HCT116 (cell line): ENCODE measurements around the gene CHRNB1. TPM values are rescaled to one million over a fixed set of nuclear protein-coding genes. Genes with fewer than 3 reads are reported as not detected.

Source experiments
- ATAC-seq: fragments of 200-7000 bp; cut with Tn5 transposase; 2 replicates; pipeline ENCODE4 v1.9.1; 2020; ENCODE audit warnings: mild to moderate bottlenecking, moderate library complexity
- BruUV-seq: library from RNA; stranded (reverse); fragments of 400-500 nt; replicated peaks from 2 replicates; lab custom pipeline; 2021; lab: Mats Ljungman, UMichigan
- CTCF ChIA-PET: fragments of 300-600 bp; sonication (Branson Sonifier 250); formaldehyde crosslinking; loops from one replicate; lab custom pipeline; 2021; ENCODE audit warnings: antibody characterized with exemption; lab: Charles Lee
- POLR2A ChIA-PET: fragments of 300-600, 350-600 bp; sonication (Branson Sonifier 250); formaldehyde crosslinking; loops from one replicate; lab custom pipeline; 2021; ENCODE audit warnings: antibody characterized with exemption; lab: Charles Lee
- RAD21 ChIA-PET, 2 experiments: fragments of 300-600 bp; sonication (Branson Sonifier 250); formaldehyde crosslinking; loops; one replicate each; lab custom pipeline; 2023; ENCODE audit warnings: low total read pairs in 2 of 2; ENCODE audit not compliant: uncharacterized antibody in 2 of 2, unreplicated experiment in 2 of 2, low non-redundant PET in 1 of 2; lab: Charles Lee
- DNase-seq: peaks from one replicate; pipeline ENCODE4 v3.0.0-alpha.2; 2010; ENCODE audit warnings: low read depth, low spot score
- H2AFZ ChIP-seq: fragments of 200-600 bp; shearing (Covaris generic), sonication (generic); 2 replicates; pipeline ENCODE4 v1.6.1; 2017; ENCODE audit warnings: low read depth, mixed run types, mixed read lengths, antibody characterized with exemption, low read length; ENCODE audit not compliant: poor library complexity, severe bottlenecking
- H3K27ac ChIP-seq: 2 replicates; pipeline ENCODE4 v1.5.1; 2012; ENCODE audit warnings: low read depth, low read length
- H3K27me3 ChIP-seq: fragments of 200-600 bp; sonication (generic); 2 replicates; pipeline ENCODE4 v1.6.1; 2016; ENCODE audit warnings: mixed run types, low read length, mixed read lengths; ENCODE audit not compliant: insufficient read depth
- H3K36me3 ChIP-seq, 2 experiments: fragments of 200-500 bp in 1 of 2; fragments of 200-600 bp in 1 of 2; sonication (Bioruptor generic) in 1 of 2; sonication (generic) in 1 of 2; 2 replicates each; pipeline versions ENCODE4 v1.5.1 to v1.6.1; 2014 to 2016; ENCODE audit warnings: low read length in 2 of 2, inconsistent platforms in 1 of 2, mixed read lengths in 1 of 2, mixed run types in 1 of 2; ENCODE audit not compliant: insufficient read depth in 2 of 2, control insufficient read depth in 1 of 2
- H3K4me1 ChIP-seq, 2 experiments: fragments of 200-600 bp in 1 of 2; sonication (generic) in 1 of 2; 2 replicates each; pipeline versions ENCODE4 v1.5.1 to v1.6.1; 2012 to 2017; ENCODE audit warnings: low read length in 2 of 2, inconsistent platforms in 1 of 2, mild to moderate bottlenecking in 1 of 2, mixed read lengths in 1 of 2, mixed run types in 1 of 2, moderate library complexity in 1 of 2; ENCODE audit not compliant: insufficient read depth in 2 of 2, control insufficient read depth in 1 of 2
- H3K4me2 ChIP-seq: fragments of 200-600 bp; sonication (generic); 2 replicates; pipeline ENCODE4 v1.6.1; 2017; ENCODE audit warnings: mixed run types, low read length, mixed read lengths
- H3K4me3 ChIP-seq, 2 experiments: fragments of 200-600 bp in 1 of 2; sonication (generic) in 1 of 2; replicated peaks in 1 of 2; 2 replicates each; pipeline ENCODE4 v1.5.1; 2011 to 2016; ENCODE audit warnings: low read length in 2 of 2, control low read depth in 1 of 2, low read depth in 1 of 2, mild to moderate bottlenecking in 1 of 2, mixed read lengths in 1 of 2, mixed run types in 1 of 2
- H3K79me2 ChIP-seq: fragments of 200-600 bp; sonication (generic); 2 replicates; pipeline ENCODE4 v1.6.1; 2017; ENCODE audit warnings: mild to moderate bottlenecking, mixed run types, low read length, moderate library complexity, mixed read lengths; ENCODE audit not compliant: insufficient read depth
- H3K9ac ChIP-seq: fragments of 200-600 bp; sonication (generic); 2 replicates; pipeline ENCODE4 v1.6.1; 2016; ENCODE audit warnings: low read length, mixed read lengths
- H3K9me2 ChIP-seq: fragments of 200-600 bp; sonication (generic), shearing (Covaris generic); 2 replicates; pipeline ENCODE4 v1.6.1; 2017; ENCODE audit warnings: mixed run types, mild to moderate bottlenecking, moderate library complexity; ENCODE audit not compliant: insufficient read depth
- H3K9me3 ChIP-seq, 2 experiments: fragments of 200-500 bp in 1 of 2; fragments of 200-600 bp in 1 of 2; sonication (Bioruptor generic) in 1 of 2; sonication (generic) in 1 of 2; 2 replicates each; pipeline ENCODE4 v1.6.1; 2014 to 2017; ENCODE audit warnings: low read length in 2 of 2, mixed read lengths in 2 of 2, inconsistent platforms in 1 of 2, low read depth in 1 of 2, mild to moderate bottlenecking in 1 of 2, mixed run types in 1 of 2, moderate library complexity in 1 of 2; ENCODE audit not compliant: control insufficient read depth in 1 of 2, insufficient read depth in 1 of 2
- H4K20me1 ChIP-seq: fragments of 200-600 bp; sonication (generic), shearing (Covaris generic); 2 replicates; pipeline ENCODE4 v1.6.1; 2017; ENCODE audit warnings: mixed run types, mild to moderate bottlenecking, moderate library complexity; ENCODE audit not compliant: insufficient read depth
- CEBPB ChIP-seq: IDR thresholded peaks from 2 replicates; pipeline ENCODE4 v1.6.1; 2012; ENCODE audit warnings: low read depth
- EGR1 ChIP-seq: IDR thresholded peaks from 2 replicates; pipeline ENCODE4 v1.6.1; 2012; ENCODE audit warnings: low read depth
- ELF1 ChIP-seq: IDR thresholded peaks from 2 replicates; pipeline ENCODE4 v1.6.1; 2012; ENCODE audit warnings: low read depth, borderline replicate concordance
- FOSL1 ChIP-seq: IDR thresholded peaks from 2 replicates; pipeline ENCODE4 v1.6.1; 2012; ENCODE audit warnings: low read depth
- JUND ChIP-seq: IDR thresholded peaks from 2 replicates; pipeline ENCODE4 v1.6.1; 2012
- POLR2A ChIP-seq: IDR thresholded peaks from 2 replicates; pipeline ENCODE4 v1.7.0; 2011; ENCODE audit warnings: borderline replicate concordance; ENCODE audit not compliant: insufficient read depth, insufficient read length; ENCODE audit errors: extremely low read depth
- POLR2AphosphoS5 ChIP-seq: IDR thresholded peaks from 2 replicates; pipeline ENCODE4 v1.6.1; 2011; ENCODE audit warnings: mild to moderate bottlenecking, low read depth, low read length, moderate library complexity
- RAD21 ChIP-seq: IDR thresholded peaks from 2 replicates; pipeline ENCODE4 v1.6.1; 2012; ENCODE audit warnings: low read depth, mild to moderate bottlenecking
- SIN3A ChIP-seq: IDR thresholded peaks from 2 replicates; pipeline ENCODE4 v1.6.1; 2012; ENCODE audit warnings: low read depth
- SRF ChIP-seq: IDR thresholded peaks from 2 replicates; pipeline ENCODE4 v1.6.1; 2012; ENCODE audit warnings: low read depth
- TCF7L2 ChIP-seq: IDR thresholded peaks from 2 replicates; pipeline ENCODE4 v1.7.0; 2011; ENCODE audit warnings: borderline replicate concordance, inconsistent platforms; ENCODE audit not compliant: insufficient read depth, insufficient read length; ENCODE audit errors: extremely low read depth
- ZNF274 ChIP-seq: fragments of 200-500 bp; sonication (Bioruptor generic); IDR thresholded peaks from 2 replicates; pipeline ENCODE4 v1.6.1; 2014; ENCODE audit warnings: mild to moderate bottlenecking, low read depth, low read length, inconsistent platforms
- intact Hi-C: fragments of 100-400 bp; cut with micrococcal nuclease; formaldehyde crosslinking; loops from 2 replicates; pipeline ENCODE4 v1.10.0; 2022
- total RNA-seq: library from RNA; stranded (reverse); gene quantifications from one replicate; pipeline ENCODE4 v1.2.1, GENCODE V29; 2021; ENCODE audit not compliant: unreplicated experiment
- TF ChIP-seq, protein P1 (sequence below): IDR thresholded peaks from 2 replicates; pipeline ENCODE4 v1.6.1; 2012
- TF ChIP-seq, protein P2 (sequence below), 3 experiments: fragments of 200-600 bp in 1 of 3; sonication (generic) in 1 of 3; IDR thresholded peaks in 2 of 3; conservative IDR thresholded peaks in 1 of 3; 2 replicates each; pipeline ENCODE4 v1.5.1; 2012 to 2017; ENCODE audit warnings: low read depth in 2 of 3, low read length in 2 of 3, antibody characterized with exemption in 1 of 3, borderline replicate concordance in 1 of 3, control low read depth in 1 of 3, mild to moderate bottlenecking in 1 of 3, mixed read lengths in 1 of 3, mixed run types in 1 of 3, moderate library complexity in 1 of 3; ENCODE audit not compliant: insufficient read depth in 1 of 3
- TF ChIP-seq, protein P3 (sequence below): IDR thresholded peaks from 2 replicates; pipeline ENCODE4 v1.6.1; 2012

Gene CHRNB1
- total RNA-seq, 1 experiment from 2014 or later, result 10.4 TPM

DNA sequence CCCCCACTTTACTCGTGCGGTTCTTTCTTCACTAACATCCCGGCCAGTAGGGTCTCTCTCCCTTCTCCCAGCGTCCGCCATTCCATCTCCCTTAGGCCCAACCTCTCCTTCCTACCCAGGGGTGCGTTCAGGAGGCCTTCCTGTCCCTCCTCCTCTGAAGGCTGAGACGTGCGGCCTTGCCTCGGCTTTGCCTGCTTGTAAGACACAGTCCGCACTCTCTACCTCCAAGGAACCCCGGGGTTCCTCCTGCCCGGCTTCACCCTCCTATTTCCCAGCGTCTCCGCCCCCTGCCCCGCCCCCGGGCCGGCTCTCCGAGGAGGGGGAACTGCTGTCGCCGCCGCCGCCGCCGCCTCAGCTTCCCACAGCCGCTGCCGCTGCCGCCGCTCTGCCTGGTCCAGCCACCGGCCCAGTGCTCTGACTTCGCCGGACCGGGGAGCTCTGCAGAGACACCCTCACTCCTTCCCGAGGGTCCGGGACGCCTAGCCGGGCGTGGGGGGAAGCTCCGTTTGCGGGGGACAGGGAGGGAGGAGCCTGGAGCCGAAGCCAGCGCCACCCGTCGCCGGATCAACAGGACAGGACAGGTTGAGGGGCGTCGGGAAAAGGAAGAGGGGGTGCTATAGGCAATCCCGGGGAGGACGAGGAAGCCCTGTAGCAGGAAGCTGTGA lies 6.8 kb upstream of the CHRNB1 start:
- ChIA-PET POLR2A (no interaction called here), CTCF (no interaction called here), RAD21 (no interaction called here)
- H3K79me2 ChIP-seq, result no peaks in the 10 kb centered on the region
- no peaks in the 10 kb centered on the region for H3K36me3 ChIP-seq
- H3K4me3 ChIP-seq, result no peak overlapping the region
- TF ChIP-seq, protein P1, sequence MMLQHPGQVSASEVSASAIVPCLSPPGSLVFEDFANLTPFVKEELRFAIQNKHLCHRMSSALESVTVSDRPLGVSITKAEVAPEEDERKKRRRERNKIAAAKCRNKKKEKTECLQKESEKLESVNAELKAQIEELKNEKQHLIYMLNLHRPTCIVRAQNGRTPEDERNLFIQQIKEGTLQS, result no peak
- TF ChIP-seq POLR2A (no peak), SRF (no peak), TCF7L2 (no peak), POLR2AphosphoS5 (no peak), ZNF274 (no peak), JUND (no peak), CEBPB (no peak), EGR1 (no peak), SIN3A (no peak), FOSL1 (no peak), ELF1 (no peak), RAD21 (no peak)
- TF ChIP-seq, protein P2, sequence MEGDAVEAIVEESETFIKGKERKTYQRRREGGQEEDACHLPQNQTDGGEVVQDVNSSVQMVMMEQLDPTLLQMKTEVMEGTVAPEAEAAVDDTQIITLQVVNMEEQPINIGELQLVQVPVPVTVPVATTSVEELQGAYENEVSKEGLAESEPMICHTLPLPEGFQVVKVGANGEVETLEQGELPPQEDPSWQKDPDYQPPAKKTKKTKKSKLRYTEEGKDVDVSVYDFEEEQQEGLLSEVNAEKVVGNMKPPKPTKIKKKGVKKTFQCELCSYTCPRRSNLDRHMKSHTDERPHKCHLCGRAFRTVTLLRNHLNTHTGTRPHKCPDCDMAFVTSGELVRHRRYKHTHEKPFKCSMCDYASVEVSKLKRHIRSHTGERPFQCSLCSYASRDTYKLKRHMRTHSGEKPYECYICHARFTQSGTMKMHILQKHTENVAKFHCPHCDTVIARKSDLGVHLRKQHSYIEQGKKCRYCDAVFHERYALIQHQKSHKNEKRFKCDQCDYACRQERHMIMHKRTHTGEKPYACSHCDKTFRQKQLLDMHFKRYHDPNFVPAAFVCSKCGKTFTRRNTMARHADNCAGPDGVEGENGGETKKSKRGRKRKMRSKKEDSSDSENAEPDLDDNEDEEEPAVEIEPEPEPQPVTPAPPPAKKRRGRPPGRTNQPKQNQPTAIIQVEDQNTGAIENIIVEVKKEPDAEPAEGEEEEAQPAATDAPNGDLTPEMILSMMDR (IDR thresholded peaks at IDR 0.05 in 2 of 3, conservative IDR thresholded peaks at IDR 0.05 in 1 of 3; ENCODE audit: borderline replicate concordance in 1 of 3, insufficient read depth in 1 of 3, low read depth in 2 of 3, low read length in 2 of 3), result no peak
- TF ChIP-seq, protein P3, sequence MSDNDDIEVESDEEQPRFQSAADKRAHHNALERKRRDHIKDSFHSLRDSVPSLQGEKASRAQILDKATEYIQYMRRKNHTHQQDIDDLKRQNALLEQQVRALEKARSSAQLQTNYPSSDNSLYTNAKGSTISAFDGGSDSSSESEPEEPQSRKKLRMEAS, result no peak
- H2AFZ ChIP-seq, result no peak overlapping the region
- no peak for DNase-seq
- intact Hi-C loops, result loop anchor here (1.0 to 10.0 kb wide), 6 partner anchors 44 to 249 kb away; partner anchors contain the start of genes CLDN7, PLSCR3, POLR2A and SENP3
- H3K4me2 ChIP-seq, result no peak overlapping the region
- no peaks in the 10 kb centered on the region for H4K20me1 ChIP-seq
- no peaks in the 10 kb centered on the region for H3K9me2 ChIP-seq
- no peak overlapping the region for H3K27ac ChIP-seq
- 0 out of 2 replicates have a peak overlapping the region, but pooled peaks have one; percentile 77 for H3K9ac ChIP-seq
- BruUV-seq, result no TSS peak
- H3K4me1 ChIP-seq, result peaks cover 13 to 32% of the 10 kb centered on the region in 2 experiments
- H3K27me3 ChIP-seq, result no peaks in the 10 kb centered on the region
- no peaks in the 10 kb centered on the region for H3K9me3 ChIP-seq
- no peak for ATAC-seq
